Esophagus squamous epithelium (tissue), 4 donors: Measurements from ENCODE around the gene INTS1.

Experiments used
- CTCF ChIP-seq, 6 experiments: fragments of 450-650 bp in 4 of 6; fragments of 200-600 bp in 2 of 6; sonication (generic) in 2 of 6; IDR thresholded peaks; one replicate each; pipeline ENCODE4 v1.5.1; 2016 to 2019; ENCODE audit warnings: antibody characterized with exemption in 6 of 6, mild to moderate bottlenecking in 4 of 6, moderate library complexity in 4 of 6
- POLR2A ChIP-seq, 4 donors: fragments of 450-650 bp; IDR thresholded peaks; one replicate each; pipeline ENCODE4 v1.6.1; 2017; ENCODE audit warnings: antibody characterized with exemption in 4 of 4, mild to moderate bottlenecking in 4 of 4, moderate library complexity in 3 of 4

GRCh38 chr7:1535701-1536454 lies 31.7 kb upstream of the INTS1 start:
- TF ChIP-seq CTCF (IDR thresholded peaks at IDR 0.05) (no peak), POLR2A (IDR thresholded peaks at IDR 0.05) (no peak)
